Stimulated activated effector memory CD8-positive, alpha-beta T cell treated with anti-CD3 and anti-CD28 coated beads, Interleukin-12 subunit alpha, Interleukin-12 subunit beta, amount 100 ng/mL, for 72 hours (primary cell): Measurements from ENCODE around the gene LRPPRC.
A peak's percentile ranks its signal among the peaks of the same experiment; 100 is the strongest.

ENCODE experiments used
- ATAC-seq: fragments of 150-1000 bp; cut with Tn5 transposase; 2 replicates; pipeline ENCODE4 v1.10.0; 2021
- DNase-seq, 2 donors: peaks; one replicate each; pipeline ENCODE4 v3.0.0; 2021 to 2022; ENCODE audit warnings: low spot score in 2 of 2
- H3K27ac Mint-ChIP-seq: one replicate; pipeline ENCODE4 v1.8.0; 2022; ENCODE audit warnings: mild to moderate bottlenecking, mixed read lengths
- H3K36me3 Mint-ChIP-seq: one replicate; pipeline ENCODE4 v1.8.0; 2022; ENCODE audit warnings: mild to moderate bottlenecking, mixed read lengths
- H3K4me1 Mint-ChIP-seq: one replicate; pipeline ENCODE4 v1.8.0; 2022; ENCODE audit warnings: mixed read lengths
- H3K4me3 Mint-ChIP-seq: one replicate; pipeline ENCODE4 v1.8.0; 2022; ENCODE audit warnings: mild to moderate bottlenecking, mixed read lengths
- H3K9me3 Mint-ChIP-seq: one replicate; pipeline ENCODE4 v1.8.0; 2022; ENCODE audit warnings: mixed read lengths

The LRPPRC gene

DNA sequence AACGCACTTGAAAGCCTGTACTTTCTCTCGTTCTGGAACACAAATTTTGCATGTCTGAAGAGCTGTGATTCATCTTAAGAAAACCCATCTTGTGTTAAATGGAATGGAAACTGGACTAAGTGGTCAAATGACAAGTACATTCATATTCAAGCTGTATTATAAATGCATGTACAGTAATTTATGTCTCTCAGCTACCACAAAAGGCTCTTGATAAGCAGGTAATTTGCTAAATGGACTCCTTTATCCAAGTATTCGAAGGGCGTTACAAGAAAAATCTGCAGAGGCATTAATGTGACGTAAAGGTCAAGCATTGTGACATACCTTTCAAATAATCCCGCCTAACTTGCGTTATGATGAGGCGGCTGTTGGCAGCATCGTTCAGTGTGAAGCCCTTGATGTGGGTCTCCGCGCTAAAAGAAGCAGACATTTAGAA, 90.4 kb downstream of the LRPPRC start:
- ATAC-seq (peak; percentile 71), DNase-seq (no peak)
- Mint-ChIP-seq H3K9me3 (no peaks in the 10 kb centered on the region), H3K4me3 (no peak overlapping the region), H3K36me3 (peaks cover 100% of the 10 kb centered on the region), H3K27ac (no peak overlapping the region), H3K4me1 (no peaks in the 10 kb centered on the region)

DNA sequence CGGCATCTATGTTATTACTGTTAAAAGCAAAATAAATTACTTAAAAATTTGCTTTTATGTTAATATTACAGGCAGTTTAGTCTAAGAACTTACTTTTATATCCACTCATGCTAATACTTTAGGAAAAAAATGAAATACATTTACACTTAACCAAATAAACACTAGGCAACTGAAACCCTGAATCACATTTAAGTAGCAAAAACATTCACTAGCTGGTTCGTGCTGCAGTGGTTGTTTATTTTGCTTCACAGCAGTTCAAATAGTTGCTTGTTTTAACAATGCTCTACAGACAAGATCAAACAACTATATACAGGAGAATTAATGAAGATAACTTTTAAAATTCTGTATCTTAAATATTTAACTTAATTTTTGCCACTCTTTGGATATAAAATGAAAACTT, 96.2 kb downstream of the LRPPRC start:
- DNase-seq (no peak), ATAC-seq (no peak)
- Mint-ChIP-seq H3K27ac (no peak overlapping the region), H3K4me3 (no peak overlapping the region), H3K36me3 (peaks cover 100% of the 10 kb centered on the region), H3K4me1 (no peaks in the 10 kb centered on the region), H3K9me3 (no peaks in the 10 kb centered on the region)

DNA sequence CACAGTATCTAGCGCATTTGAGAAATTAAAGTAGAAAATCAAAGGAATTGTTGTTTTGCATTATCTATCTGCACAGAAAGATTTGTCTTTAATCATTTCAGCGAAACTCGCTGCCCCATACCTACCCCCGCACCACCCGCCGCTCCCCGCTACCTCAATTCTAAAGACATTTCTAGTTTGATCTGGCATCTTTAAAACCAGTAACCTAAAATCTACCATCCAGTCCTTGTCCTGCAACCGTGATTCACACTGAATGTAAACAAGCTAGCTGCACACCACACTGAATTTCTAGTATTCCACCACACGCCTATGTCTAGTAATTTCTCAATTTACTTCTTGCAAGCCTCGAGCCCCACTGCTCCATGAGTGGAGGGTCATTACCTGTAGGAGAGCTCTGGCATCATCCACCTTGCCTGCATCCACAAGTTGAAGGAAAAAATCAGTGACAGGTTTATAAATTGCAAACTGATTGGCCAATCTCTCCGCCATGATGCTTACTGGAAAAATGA, 96.9 kb downstream of the LRPPRC start:
- H3K36me3 Mint-ChIP-seq = peaks cover 100% of the 10 kb centered on the region
- no peak overlapping the region for H3K4me3 Mint-ChIP-seq
- no peak overlapping the region for H3K27ac Mint-ChIP-seq
- DNase-seq (no peak), ATAC-seq (no peak)
- no peaks in the 10 kb centered on the region for H3K4me1 Mint-ChIP-seq
- H3K9me3 Mint-ChIP-seq = no peaks in the 10 kb centered on the region

DNA sequence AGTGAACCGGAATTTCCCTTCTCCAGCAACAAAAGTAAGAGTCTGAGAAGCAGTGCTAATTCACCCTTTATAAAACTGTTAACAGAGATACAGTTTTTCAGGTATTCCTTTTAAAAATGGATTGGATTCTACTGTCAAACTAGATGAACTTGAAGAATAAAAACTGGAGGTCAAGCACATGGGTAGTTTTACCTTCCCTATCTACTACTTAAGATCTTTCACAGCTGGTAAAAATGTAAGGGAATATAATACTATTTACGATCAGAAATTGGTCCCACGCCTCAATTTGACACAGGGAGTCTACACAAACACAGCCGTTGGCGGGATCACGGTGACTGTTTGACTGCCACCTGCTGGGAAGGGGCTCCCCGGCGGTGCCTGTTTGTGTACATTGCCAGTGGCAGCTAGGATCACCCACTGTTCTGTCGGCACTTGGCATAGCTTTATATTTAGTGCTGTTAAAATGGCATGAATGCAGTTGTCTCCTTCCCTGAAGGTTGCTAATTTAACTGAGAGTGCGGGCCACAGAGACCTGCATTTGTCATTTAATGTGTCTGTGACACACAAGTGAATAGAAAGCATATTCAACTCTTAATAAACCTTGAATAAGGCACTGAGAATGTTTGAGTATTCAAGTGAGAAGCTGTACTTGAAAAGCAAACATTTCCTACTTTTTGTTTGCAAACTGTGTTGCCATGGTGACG, 97.5 kb downstream of the LRPPRC start:
- Mint-ChIP-seq H3K4me3 (no peak overlapping the region), H3K36me3 (peaks cover 100% of the 10 kb centered on the region), H3K4me1 (no peaks in the 10 kb centered on the region), H3K27ac (no peak overlapping the region), H3K9me3 (no peaks in the 10 kb centered on the region)
- ATAC-seq = no peak
- DNase-seq = no peak

DNA sequence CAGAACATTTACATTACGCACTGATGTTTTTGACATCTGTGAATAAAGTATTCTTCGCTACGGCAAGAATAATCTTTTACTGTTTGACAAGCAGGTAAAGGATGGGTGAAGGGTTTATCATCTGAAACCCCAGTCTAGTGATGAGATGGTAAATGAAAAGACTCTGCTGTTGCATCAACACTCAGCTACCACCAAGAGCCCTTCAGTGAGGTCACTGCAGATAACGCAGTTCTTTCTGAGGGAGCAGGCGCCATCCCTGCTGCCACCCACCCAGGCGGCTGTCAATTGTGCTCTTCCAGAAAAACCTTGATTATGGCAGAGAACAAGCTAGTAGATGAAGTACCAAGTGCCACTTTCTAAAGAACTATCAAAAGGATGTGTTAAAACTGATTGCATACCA, 98.3 kb downstream of the LRPPRC start:
- Mint-ChIP-seq H3K27ac (no peak overlapping the region), H3K4me3 (no peak overlapping the region), H3K9me3 (no peaks in the 10 kb centered on the region), H3K4me1 (no peaks in the 10 kb centered on the region), H3K36me3 (peaks cover 100% of the 10 kb centered on the region)
- ATAC-seq (no peak), DNase-seq (no peak)

DNA sequence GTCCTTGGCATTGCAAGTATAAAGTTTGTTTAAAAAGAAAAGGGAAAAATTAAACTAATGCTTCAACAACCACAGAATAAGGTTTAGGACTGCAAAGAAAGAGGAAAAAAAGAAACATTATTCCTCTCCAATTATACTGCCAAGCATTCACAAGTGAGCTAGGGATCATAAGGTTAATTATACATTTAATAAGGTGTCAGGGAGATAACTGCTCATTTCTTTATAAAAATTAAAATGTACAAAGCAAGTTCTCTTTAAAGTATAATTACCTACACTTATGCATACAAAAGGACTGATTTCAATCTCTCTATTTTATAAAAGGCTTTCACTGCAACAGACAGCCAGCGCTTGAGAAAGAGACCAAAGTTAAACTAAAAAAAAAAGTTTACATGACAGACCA, 98.9 kb downstream of the LRPPRC start:
- H3K36me3 Mint-ChIP-seq = peaks cover 100% of the 10 kb centered on the region
- no peak for ATAC-seq
- H3K9me3 Mint-ChIP-seq = no peaks in the 10 kb centered on the region
- DNase-seq = no peak
- no peak overlapping the region for H3K4me3 Mint-ChIP-seq
- no peaks in the 10 kb centered on the region for H3K4me1 Mint-ChIP-seq
- no peak overlapping the region for H3K27ac Mint-ChIP-seq

DNA sequence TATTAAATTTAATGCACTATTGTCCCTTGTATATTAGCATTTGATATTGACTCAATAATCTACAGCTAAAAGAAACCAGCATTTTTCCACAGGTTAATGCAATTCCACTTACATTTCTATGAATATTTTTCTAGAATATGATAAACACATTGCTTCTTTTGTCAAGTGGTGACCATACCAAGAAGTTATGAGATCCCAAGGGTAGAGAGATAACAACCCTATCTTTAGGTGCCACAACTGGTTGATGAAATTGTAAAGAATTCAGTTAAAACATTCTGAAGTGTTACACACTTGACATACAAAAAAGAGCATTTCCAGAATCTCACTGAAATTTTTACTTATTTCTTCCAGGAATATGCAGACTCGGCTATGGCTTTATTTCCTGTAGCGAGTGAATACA, 101.0 kb downstream of the LRPPRC start:
- Mint-ChIP-seq H3K27ac (no peak overlapping the region), H3K9me3 (no peaks in the 10 kb centered on the region), H3K36me3 (peaks cover 100% of the 10 kb centered on the region), H3K4me1 (no peaks in the 10 kb centered on the region), H3K4me3 (no peak overlapping the region)
- DNase-seq (no peak), ATAC-seq (no peak)

DNA sequence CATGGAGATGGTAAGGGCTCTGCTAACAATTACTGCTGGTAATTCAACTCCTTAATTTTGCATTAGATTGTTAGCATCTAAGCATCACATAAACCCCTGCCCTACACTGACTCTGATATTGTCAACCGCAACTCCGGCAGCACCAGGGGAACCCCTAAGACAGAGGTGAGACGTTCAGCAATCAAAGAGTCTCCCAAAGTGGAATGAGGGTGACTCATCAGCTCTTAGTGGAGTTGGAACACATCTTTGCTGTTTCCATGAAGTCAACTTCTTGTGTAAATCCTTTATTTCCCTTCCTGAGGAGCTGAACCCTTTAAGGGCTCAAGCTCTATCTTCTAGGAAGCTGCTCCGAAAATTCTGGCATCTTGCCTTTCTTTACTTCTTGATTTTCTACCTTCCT, 104.9 kb downstream of the LRPPRC start:
- Mint-ChIP-seq H3K9me3 (no peaks in the 10 kb centered on the region), H3K4me3 (no peak overlapping the region), H3K4me1 (no peaks in the 10 kb centered on the region), H3K36me3 (peaks cover 98% of the 10 kb centered on the region), H3K27ac (no peak overlapping the region)
- no peak for ATAC-seq
- DNase-seq = no peak

DNA sequence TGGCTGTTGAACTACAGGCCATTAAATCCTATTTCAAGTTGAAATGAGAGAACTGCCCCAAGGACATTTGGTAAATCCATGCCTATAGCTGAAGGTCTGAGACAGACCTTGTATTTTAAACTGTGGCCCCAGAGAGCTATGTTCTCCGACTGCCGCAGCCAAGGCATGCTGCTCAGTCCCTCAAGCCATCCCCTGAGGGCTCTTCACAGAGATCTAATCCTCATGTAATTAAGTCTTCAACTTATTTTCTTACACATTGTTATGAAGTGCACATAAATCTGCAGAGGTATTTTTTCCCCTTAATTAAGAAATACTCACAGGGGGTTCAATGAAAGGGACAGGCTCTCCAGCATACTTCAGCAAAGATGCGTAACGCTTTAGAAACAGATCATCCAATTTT, 106.4 kb downstream of the LRPPRC start:
- Mint-ChIP-seq H3K36me3 (peaks cover 92% of the 10 kb centered on the region), H3K4me3 (no peak overlapping the region), H3K27ac (no peak overlapping the region)

DNA sequence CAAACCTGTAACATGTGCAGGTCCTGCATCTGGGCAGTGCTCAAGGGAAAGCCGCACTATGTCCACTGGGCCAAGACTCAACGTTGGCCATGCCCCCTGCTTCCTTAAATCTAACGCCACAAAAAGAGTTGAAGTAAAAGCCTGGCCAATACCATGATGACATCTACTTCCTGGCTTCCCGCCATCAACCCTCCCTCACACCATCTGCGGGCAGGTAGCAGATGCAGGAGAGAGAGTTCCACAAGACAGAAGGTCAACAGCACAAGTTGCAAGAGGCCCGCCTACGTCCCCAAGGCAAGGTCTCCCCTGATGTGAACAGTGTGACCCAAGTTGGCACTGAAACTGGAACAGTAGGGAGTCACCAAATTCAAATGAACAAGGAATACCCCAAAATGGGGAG, 108.6 kb downstream of the LRPPRC start:
- no peak for ATAC-seq
- Mint-ChIP-seq H3K27ac (no peak overlapping the region), H3K4me1 (no peaks in the 10 kb centered on the region), H3K9me3 (no peaks in the 10 kb centered on the region), H3K4me3 (no peak overlapping the region), H3K36me3 (peaks cover 69% of the 10 kb centered on the region)
- no peak for DNase-seq

More for the DNA sequence above, 106.4 kb downstream of the LRPPRC start:
- no peaks in the 10 kb centered on the region for H3K9me3 Mint-ChIP-seq
- ATAC-seq (no peak), DNase-seq (no peak)
- no peaks in the 10 kb centered on the region for H3K4me1 Mint-ChIP-seq

DNA sequence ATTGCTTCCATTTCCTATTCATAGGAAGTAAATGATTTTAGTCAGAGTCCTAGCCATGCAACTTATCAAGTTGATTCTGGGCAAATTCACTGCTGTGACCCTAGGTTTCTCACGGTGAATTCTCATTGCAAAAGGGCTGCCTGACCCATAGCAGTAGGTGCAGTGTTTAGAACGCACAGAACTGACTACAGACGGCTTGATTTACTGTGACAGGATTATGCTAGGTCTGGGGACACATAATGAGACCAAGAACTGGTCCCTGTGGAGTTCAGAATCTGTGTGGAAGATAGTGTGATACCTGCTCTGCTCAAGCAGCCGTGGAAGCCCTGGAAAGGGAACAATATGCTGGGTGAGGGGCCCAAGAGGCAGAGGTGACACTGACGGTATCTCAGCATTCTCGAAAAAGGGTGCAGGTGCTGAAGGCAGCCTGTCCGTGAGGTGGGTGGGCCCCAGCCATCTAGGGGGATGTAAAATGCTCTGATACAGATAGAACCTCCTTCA, 110.6 kb downstream of the LRPPRC start:
- Mint-ChIP-seq H3K36me3 (peaks cover 49% of the 10 kb centered on the region), H3K4me3 (no peak overlapping the region), H3K4me1 (no peaks in the 10 kb centered on the region), H3K27ac (peak overlapping the region; percentile 34), H3K9me3 (no peaks in the 10 kb centered on the region)
- ATAC-seq (no peak), DNase-seq (no peak)

DNA sequence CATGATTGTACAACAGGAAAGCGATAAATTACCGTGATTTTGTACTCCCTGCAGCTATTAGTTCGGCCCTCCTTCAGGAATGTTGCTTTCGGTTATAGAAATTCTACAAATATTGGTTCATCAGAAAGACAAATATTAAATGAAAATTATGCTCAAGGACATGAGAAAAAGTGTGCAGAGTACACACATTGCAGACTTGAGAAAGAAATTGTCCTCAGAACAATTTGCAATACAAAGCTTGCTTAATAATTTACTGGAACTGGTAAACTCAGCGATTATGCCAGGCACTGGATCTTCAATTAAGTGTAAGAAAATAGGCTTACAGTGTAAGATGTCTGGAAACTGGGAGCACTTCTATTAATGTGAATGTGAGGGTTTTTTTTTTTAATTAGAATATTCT, 111.1 kb downstream of the LRPPRC start:
- ATAC-seq = no peak
- Mint-ChIP-seq H3K9me3 (no peaks in the 10 kb centered on the region), H3K4me3 (no peak overlapping the region), H3K27ac (no peak overlapping the region), H3K36me3 (peaks cover 44% of the 10 kb centered on the region), H3K4me1 (no peaks in the 10 kb centered on the region)
- DNase-seq = no peak

DNA sequence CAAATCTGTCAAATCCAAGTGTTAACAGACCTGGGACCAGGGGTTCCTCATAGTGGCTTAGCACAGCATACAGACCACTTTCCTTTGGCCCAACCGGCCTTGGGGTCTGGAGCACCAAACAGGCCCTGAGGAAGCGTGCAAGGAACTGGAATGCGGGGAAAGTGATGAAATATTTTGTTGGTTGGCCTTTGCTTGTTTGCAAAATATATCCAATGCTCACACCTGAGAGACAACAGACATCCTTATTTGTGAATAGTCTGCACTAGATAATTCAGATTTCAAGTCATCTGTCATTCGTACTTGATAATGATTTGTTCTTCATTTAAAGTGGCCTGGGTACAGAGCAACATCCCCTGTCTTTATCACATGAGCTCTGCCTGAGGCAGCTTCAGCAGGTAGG, 113.5 kb downstream of the LRPPRC start:
- ATAC-seq = no peak
- H3K4me3 Mint-ChIP-seq = no peak overlapping the region
- H3K4me1 Mint-ChIP-seq = peaks cover 6% of the 10 kb centered on the region
- no peak for DNase-seq
- H3K27ac Mint-ChIP-seq = no peak overlapping the region
- H3K36me3 Mint-ChIP-seq = peaks cover 21% of the 10 kb centered on the region
- H3K9me3 Mint-ChIP-seq = no peaks in the 10 kb centered on the region

DNA sequence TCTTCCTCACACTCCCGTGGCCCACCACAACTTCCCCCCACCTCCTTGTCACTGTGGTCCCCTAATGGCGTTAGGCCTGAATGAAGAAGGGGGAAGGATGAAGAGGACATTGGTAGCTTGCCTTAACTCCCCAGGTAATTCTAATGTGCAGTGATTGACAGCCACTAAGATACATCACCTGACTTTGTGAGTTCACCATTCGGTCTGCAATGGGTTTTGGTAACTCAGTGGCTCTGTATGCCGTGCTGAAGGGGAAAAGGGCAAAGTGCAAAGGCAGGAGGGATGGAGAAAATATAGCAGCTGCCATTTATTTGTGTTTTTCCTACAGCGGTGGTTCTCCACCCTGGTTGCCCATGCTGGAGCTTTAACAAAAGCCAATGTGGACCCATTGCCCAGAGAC, 114.8 kb downstream of the LRPPRC start:
- DNase-seq = no peak
- peaks cover 9% of the 10 kb centered on the region for H3K36me3 Mint-ChIP-seq
- peaks cover 6% of the 10 kb centered on the region for H3K4me1 Mint-ChIP-seq
- H3K27ac Mint-ChIP-seq = no peak overlapping the region
- ATAC-seq = no peak
- H3K9me3 Mint-ChIP-seq = no peaks in the 10 kb centered on the region
- H3K4me3 Mint-ChIP-seq = no peak overlapping the region

DNA sequence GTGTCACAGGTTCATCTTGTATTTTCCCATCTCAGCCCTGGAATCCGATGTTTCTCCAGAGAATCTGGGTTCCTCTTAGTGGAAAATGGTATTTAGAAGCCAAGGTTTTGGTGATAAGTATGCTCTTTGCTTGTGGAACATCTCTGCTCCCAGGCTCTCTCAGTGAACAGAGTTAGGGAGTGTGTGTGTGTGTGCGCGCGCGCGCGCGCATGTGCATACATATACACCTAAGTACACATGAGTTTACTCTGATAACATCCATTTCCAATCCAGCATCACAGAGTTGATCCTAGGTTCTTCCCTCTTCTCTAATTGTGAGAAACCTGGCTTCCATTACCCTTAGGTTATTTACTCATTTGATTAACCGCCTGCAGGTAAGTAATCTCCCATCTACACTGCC, 115.3 kb downstream of the LRPPRC start:
- Mint-ChIP-seq H3K27ac (no peak overlapping the region), H3K36me3 (peaks cover 4% of the 10 kb centered on the region), H3K9me3 (no peaks in the 10 kb centered on the region), H3K4me3 (no peak overlapping the region), H3K4me1 (peaks cover 6% of the 10 kb centered on the region)
- no peak for ATAC-seq
- DNase-seq = no peak

DNA sequence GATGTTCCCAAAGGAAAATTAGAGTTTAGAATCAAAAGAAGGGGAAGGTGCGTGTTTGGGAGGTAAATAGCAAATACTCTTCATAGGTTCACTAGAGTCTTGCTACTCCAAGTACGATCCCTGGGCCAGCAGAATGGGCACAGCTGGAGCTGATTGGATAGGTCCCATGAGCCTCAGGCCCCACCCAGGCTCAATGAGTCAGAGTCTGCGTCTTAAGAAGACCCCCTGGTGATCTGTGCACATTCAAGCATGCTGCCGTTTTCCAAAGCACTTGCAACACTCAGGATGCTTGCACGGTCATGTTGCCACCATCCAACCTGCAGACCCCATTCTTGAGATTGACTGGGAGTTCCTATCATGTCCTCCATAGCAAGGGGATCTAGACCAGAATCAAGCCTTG, 116.5 kb downstream of the LRPPRC start:
- H3K27ac Mint-ChIP-seq = no peak overlapping the region
- no peaks in the 10 kb centered on the region for H3K9me3 Mint-ChIP-seq
- H3K4me3 Mint-ChIP-seq = no peak overlapping the region
- peaks cover 6% of the 10 kb centered on the region for H3K4me1 Mint-ChIP-seq
- ATAC-seq (no peak), DNase-seq (no peak)
- no peaks in the 10 kb centered on the region for H3K36me3 Mint-ChIP-seq
